GM12878 (cell line): ENCODE results near the gene CUL5.

Experiments used
- EP300 ChIP-seq, 2 experiments: fragments of 150-350 bp in 1 of 2; IDR thresholded peaks; 2 replicates each; pipeline ENCODE4 v1.6.1; 2011 to 2012; ENCODE audit warnings: low read depth in 2 of 2, low read length in 2 of 2, borderline replicate concordance in 1 of 2, improper control_type of control experiment in 1 of 2, inconsistent platforms in 1 of 2; ENCODE audit not compliant: control insufficient read depth in 1 of 2
- POLR2A ChIP-seq: IDR thresholded peaks from 2 replicates; pipeline ENCODE4 v1.6.1; 2011; ENCODE audit warnings: low read depth, mild to moderate bottlenecking, low read length
- POLR2AphosphoS5 ChIP-seq: IDR thresholded peaks from 2 replicates; pipeline ENCODE4 v1.6.1; 2011; ENCODE audit warnings: mild to moderate bottlenecking, low read length, inconsistent platforms
- RAD51 ChIP-seq: fragments of 450-650 bp; IDR thresholded peaks from 2 replicates; pipeline ENCODE4 v1.6.1; 2016; ENCODE audit warnings: moderate library complexity, mild to moderate bottlenecking, inconsistent platforms
- SIN3A ChIP-seq: IDR thresholded peaks from 2 replicates; pipeline ENCODE4 v1.6.1; 2012; ENCODE audit warnings: low read depth, low read length, improper control_type of control experiment
- STAT1 ChIP-seq: fragments of 450-650 bp; conservative IDR thresholded peaks from 2 replicates; pipeline ENCODE4 v1.6.1; 2014; ENCODE audit warnings: antibody characterized with exemption, mild to moderate bottlenecking
- STAT3 ChIP-seq: IDR thresholded peaks from 2 replicates; pipeline ENCODE4 v1.6.1; 2011; ENCODE audit warnings: low read depth, low read length, improper control_type of control experiment
- ZNF274 ChIP-seq: IDR thresholded peaks from one replicate; pipeline ENCODE4 v1.8.0; 2011; ENCODE audit not compliant: insufficient read length, insufficient read depth
- TF ChIP-seq, protein P1 (sequence below): IDR thresholded peaks from 2 replicates; pipeline ENCODE4 v1.6.1; 2012; ENCODE audit warnings: low read depth, low read length, improper control_type of control experiment
- TF ChIP-seq, protein P2 (sequence below), 3 experiments: IDR thresholded peaks in 2 of 3; conservative IDR thresholded peaks in 1 of 3; 2 replicates each; pipeline ENCODE4 v1.5.1; 2011; ENCODE audit warnings: low read depth in 3 of 3, low read length in 3 of 3, mild to moderate bottlenecking in 3 of 3, control low read depth in 2 of 3, moderate library complexity in 2 of 3, inconsistent platforms in 1 of 3, mixed read lengths in 1 of 3; ENCODE audit not compliant: control insufficient read depth in 2 of 3, insufficient read depth in 1 of 3; ENCODE audit errors: extremely low read depth in 1 of 3
- TF ChIP-seq, protein P3 (sequence below): fragments of 450-650 bp; IDR thresholded peaks from 2 replicates; pipeline ENCODE4 v1.6.1; 2017; ENCODE audit warnings: mild to moderate bottlenecking, low read depth, inconsistent platforms; ENCODE audit not compliant: poor library complexity, severe bottlenecking
- TF ChIP-seq, protein P4 (sequence below): fragments of 450-650 bp; formaldehyde crosslinking; IDR thresholded peaks from 2 replicates; pipeline ENCODE4 v1.4.0; 2022; ENCODE audit warnings: mild to moderate bottlenecking, moderate library complexity

DNA sequence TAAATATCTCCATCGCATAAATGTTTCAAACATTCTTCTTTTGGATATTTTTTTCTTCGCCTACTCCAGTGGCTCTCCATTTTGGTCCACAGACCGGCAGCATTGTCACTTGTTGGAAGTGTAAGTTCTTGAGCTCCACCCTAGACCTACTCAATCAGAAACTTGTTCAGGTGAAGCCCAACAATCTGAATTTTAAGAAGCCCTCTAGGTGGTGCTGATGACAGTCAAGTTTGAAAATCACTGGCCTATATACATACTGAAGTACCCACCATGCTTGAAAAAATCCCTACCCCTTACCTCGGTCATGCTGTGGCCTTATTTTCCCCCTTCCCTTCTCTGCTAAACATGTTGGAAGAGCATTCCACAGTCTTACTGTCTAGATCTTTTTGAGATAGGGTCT, 102.4 kb downstream of the CUL5 start:
- TF ChIP-seq, protein P1, sequence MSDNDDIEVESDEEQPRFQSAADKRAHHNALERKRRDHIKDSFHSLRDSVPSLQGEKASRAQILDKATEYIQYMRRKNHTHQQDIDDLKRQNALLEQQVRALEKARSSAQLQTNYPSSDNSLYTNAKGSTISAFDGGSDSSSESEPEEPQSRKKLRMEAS = no peak
- TF ChIP-seq EP300 (IDR thresholded peaks at IDR 0.05; ENCODE audit: borderline replicate concordance in 1 of 2, control insufficient read depth in 1 of 2, low read depth in 2 of 2, low read length in 2 of 2) (no peak), ZNF274 (no peak), POLR2A (no peak), RAD51 (no peak), STAT3 (no peak), SIN3A (no peak), STAT1 (no peak), POLR2AphosphoS5 (no peak)
- TF ChIP-seq, protein P2, sequence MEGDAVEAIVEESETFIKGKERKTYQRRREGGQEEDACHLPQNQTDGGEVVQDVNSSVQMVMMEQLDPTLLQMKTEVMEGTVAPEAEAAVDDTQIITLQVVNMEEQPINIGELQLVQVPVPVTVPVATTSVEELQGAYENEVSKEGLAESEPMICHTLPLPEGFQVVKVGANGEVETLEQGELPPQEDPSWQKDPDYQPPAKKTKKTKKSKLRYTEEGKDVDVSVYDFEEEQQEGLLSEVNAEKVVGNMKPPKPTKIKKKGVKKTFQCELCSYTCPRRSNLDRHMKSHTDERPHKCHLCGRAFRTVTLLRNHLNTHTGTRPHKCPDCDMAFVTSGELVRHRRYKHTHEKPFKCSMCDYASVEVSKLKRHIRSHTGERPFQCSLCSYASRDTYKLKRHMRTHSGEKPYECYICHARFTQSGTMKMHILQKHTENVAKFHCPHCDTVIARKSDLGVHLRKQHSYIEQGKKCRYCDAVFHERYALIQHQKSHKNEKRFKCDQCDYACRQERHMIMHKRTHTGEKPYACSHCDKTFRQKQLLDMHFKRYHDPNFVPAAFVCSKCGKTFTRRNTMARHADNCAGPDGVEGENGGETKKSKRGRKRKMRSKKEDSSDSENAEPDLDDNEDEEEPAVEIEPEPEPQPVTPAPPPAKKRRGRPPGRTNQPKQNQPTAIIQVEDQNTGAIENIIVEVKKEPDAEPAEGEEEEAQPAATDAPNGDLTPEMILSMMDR (IDR thresholded peaks at IDR 0.05 in 2 of 3, conservative IDR thresholded peaks at IDR 0.05 in 1 of 3; ENCODE audit: control insufficient read depth in 2 of 3, extremely low read depth in 1 of 3, insufficient read depth in 1 of 3, low read depth in 3 of 3, low read length in 3 of 3) = no peak; a peak in 1 of 6 replicates
- TF ChIP-seq, protein P3, sequence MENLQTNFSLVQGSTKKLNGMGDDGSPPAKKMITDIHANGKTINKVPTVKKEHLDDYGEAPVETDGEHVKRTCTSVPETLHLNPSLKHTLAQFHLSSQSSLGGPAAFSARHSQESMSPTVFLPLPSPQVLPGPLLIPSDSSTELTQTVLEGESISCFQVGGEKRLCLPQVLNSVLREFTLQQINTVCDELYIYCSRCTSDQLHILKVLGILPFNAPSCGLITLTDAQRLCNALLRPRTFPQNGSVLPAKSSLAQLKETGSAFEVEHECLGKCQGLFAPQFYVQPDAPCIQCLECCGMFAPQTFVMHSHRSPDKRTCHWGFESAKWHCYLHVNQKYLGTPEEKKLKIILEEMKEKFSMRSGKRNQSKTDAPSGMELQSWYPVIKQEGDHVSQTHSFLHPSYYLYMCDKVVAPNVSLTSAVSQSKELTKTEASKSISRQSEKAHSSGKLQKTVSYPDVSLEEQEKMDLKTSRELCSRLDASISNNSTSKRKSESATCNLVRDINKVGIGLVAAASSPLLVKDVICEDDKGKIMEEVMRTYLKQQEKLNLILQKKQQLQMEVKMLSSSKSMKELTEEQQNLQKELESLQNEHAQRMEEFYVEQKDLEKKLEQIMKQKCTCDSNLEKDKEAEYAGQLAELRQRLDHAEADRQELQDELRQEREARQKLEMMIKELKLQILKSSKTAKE = no peak
- TF ChIP-seq, protein P4, sequence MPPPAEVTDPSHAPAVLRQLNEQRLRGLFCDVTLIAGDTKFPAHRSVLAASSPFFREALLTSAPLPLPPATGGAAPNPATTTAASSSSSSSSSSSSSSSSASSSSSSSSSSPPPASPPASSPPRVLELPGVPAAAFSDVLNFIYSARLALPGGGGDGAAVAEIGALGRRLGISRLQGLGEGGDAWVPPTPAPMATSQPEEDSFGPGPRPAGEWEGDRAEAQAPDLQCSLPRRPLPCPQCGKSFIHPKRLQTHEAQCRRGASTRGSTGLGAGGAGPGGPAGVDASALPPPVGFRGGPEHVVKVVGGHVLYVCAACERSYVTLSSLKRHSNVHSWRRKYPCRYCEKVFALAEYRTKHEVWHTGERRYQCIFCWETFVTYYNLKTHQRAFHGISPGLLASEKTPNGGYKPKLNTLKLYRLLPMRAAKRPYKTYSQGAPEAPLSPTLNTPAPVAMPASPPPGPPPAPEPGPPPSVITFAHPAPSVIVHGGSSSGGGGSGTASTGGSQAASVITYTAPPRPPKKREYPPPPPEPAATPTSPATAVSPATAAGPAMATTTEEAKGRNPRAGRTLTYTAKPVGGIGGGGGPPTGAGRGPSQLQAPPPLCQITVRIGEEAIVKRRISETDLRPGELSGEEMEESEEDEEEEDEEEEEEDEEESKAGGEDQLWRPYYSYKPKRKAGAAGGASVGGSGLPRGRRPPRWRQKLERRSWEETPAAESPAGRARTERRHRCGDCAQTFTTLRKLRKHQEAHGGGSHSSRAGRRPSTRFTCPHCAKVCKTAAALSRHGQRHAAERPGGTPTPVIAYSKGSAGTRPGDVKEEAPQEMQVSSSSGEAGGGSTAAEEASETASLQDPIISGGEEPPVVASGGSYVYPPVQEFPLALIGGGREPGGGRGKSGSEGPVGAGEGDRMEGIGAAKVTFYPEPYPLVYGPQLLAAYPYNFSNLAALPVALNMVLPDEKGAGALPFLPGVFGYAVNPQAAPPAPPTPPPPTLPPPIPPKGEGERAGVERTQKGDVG (CRISPR knock-in tag) = no peak
